GM12874 (cell line): Measurements from ENCODE around the gene CHST15.

ENCODE experiments used
- CTCF ChIP-seq: IDR thresholded peaks from 2 replicates; pipeline ENCODE4 v1.5.1; 2011; ENCODE audit warnings: low read depth, mild to moderate bottlenecking, control low read depth, low read length, moderate library complexity; ENCODE audit not compliant: insufficient read depth

Gene CHST15

GRCh38 chr10:124058346-124059003 lies 34.9 kb downstream of the CHST15 start:
- no peak for TF ChIP-seq CTCF

GRCh38 chr10:124057601-124058000 lies 35.8 kb downstream of the CHST15 start:
- TF ChIP-seq CTCF: no peak

DNA sequence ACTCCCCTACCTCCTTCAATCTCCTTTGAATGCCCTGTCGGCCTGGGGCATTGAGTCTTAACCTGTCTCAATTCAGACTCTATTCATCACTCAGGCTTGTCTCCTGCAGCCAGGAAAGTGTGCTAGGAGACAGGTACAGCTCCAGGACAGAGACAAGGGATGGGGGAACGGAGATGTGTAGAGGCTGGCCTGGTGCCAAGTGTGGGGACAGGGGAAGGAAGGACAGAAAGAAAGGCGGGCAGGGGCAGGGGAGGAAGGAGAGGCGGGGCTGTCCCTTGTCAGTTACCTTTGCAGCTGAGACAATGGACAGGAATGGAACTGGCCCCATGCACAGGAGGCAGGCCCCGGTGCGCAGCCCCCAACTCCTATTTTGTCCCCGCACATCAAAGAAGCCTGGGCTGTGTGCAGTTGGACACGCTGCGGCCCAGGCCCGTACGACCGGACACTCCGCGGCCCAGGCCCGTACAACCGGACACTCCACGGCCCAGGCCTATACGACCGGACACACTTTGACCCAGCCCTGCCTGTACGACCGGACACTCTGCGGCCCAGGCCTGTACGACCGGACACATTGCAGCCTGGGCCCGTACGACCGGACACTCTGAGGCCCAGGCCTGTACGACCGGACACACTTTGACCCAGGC lies 36.9 kb downstream of the CHST15 start:
- TF ChIP-seq CTCF: no peak

DNA sequence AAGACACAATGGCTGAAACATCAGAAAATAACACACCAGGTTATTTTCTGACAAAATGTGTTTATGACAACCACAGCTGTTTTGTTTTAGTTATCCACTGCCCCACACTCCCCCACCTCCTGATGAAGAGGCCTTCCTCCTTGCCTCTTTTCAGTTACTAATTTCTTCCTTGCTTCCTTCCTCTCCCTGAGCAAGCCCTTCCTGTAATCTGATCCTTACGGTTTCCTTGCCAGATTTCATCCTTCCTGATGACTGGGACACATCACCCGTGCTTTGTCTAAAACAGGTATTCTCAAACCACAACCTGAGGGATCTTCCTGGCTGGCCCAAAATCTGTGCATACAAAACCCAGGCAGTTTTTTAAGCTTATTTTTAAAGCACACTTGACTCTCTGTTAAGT lies 39.4 kb downstream of the CHST15 start:
- TF ChIP-seq CTCF: no peak

GRCh38 chr10:124052561-124052960 lies 40.8 kb downstream of the CHST15 start:
- TF ChIP-seq CTCF: no peak

- no peak for TF ChIP-seq CTCF
Observed at GRCh38 chr10:124050021-124051015, 43.1 kb downstream of the CHST15 start.

DNA sequence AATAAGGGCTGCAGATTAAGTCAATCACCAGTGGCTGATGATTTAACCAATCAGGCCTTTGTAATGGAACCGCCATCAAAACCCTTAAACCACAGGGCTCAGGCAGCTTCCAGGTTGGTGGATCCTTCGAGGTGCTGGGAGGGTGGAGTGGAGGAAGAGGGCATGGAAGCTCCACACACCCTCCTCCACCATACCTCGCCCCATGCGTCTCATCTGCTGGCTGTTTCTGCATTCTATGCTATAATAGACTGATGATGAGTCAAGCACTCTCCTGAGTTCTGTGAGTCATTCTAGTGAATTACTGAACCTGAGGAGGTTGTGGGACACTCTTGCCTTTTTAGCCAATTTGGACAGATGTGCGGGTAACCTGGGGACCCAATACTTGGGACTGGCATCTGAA lies 43.9 kb downstream of the CHST15 start:
- TF ChIP-seq CTCF: no peak
